GM20000 (cell line): ENCODE results near the gene RFC1.

Source experiments
- DNase-seq: peaks from one replicate; pipeline ENCODE4 v3.0.0; 2012; ENCODE audit warnings: low spot score
- CTCF ChIP-seq: IDR thresholded peaks from 2 replicates; pipeline ENCODE4 v1.5.1; 2012; ENCODE audit warnings: mild to moderate bottlenecking, control low read depth; ENCODE audit errors: extremely low read depth, missing control alignments

The RFC1 gene

GRCh38 chr4:39331191-39331590, 35.0 kb downstream of the RFC1 start:
- DNase-seq, result no peak
- TF ChIP-seq CTCF, result no peak

DNA sequence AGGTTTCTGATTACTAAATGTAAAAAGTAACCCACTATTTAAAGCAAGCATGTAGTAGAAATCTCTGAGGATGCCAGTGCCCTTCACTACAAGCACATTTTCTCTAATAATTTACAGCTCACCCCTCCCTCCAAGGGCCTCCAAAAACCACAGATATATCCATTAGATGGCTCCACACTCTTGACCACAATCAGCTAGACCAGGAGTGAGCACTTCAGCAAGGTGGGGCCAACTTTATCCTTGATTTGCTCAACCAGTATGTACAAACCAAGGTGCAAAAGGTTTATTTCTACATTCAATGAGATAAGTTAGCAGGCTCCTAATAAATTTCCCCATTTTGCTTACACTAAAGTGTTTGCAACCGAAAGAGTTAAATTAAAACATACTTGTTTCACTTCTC, 35.8 kb downstream of the RFC1 start:
- no peak for DNase-seq
- TF ChIP-seq CTCF, result no peak

- DNase-seq, result no peak
- no peak for TF ChIP-seq CTCF
These were observed 39.6 kb downstream of the RFC1 start for GRCh38 chr4:39326468-39326977.

GRCh38 chr4:39324897-39325613, 41.1 kb downstream of the RFC1 start:
- no peak for TF ChIP-seq CTCF
- no peak for DNase-seq

DNA sequence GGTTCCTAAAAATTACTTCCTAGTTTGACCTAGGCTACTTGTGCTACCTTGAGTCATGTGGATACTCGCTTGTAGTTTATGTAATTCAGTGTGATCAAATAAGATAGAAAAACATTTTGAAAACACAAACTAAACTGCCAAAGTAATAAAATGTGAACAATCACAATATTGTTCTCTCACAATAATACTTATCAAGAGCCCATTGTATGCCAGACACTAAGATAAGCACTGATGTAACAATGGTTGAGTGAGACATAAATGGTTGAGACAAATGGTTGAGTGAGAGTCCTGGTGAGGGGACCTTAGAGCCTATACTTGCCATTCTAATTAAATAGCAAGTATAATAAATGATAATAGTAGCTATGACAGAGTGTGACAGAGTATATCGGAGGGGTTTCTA, 41.7 kb downstream of the RFC1 start:
- DNase-seq, result no peak
- TF ChIP-seq CTCF, result no peak

DNA sequence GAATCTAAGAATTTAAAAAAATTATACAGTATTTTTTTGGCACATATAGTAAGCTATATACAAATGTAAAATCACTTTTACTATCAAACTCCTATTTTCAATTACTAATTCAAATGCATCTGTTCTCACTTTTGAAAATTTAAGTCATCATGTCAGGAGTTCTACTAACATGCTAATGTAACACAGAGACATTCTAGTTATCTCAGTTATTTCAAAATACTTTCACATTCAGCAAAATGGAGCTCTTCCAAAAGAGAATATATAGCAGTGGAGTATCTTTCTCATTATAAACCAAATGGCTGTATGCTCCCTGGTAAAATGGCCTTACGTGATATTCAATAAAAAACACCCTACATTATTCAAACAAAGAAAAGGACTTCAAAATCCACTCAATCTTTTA, 42.3 kb downstream of the RFC1 start:
- no peak for TF ChIP-seq CTCF
- no peak for DNase-seq

- DNase-seq, result no peak
- no peak for TF ChIP-seq CTCF
These were observed 45.6 kb downstream of the RFC1 start for GRCh38 chr4:39320381-39321115.
